T47D (cell line): Measurements from ENCODE around the gene KAT7.
A peak's percentile ranks its signal among the peaks of the same experiment; 100 is the strongest.

Source experiments
- DNase-seq, 2 experiments: peaks; one replicate each; pipeline versions ENCODE4 v3.0.0 to v3.0.0-alpha.2; 2011 to 2012; ENCODE audit warnings: low read depth in 1 of 2, low spot score in 1 of 2
- JUND ChIP-seq: IDR thresholded peaks from 2 replicates; pipeline ENCODE4 v1.6.1; 2012; ENCODE audit warnings: low read depth
- in situ Hi-C: cut with HindIII; loops from 2 replicates; pipeline ENCODE4 v1.10.0; 2016; ENCODE audit warnings: low sequenced_read_pairs, low pct_unique_long_range_greater_than_20kb

Gene KAT7

DNA sequence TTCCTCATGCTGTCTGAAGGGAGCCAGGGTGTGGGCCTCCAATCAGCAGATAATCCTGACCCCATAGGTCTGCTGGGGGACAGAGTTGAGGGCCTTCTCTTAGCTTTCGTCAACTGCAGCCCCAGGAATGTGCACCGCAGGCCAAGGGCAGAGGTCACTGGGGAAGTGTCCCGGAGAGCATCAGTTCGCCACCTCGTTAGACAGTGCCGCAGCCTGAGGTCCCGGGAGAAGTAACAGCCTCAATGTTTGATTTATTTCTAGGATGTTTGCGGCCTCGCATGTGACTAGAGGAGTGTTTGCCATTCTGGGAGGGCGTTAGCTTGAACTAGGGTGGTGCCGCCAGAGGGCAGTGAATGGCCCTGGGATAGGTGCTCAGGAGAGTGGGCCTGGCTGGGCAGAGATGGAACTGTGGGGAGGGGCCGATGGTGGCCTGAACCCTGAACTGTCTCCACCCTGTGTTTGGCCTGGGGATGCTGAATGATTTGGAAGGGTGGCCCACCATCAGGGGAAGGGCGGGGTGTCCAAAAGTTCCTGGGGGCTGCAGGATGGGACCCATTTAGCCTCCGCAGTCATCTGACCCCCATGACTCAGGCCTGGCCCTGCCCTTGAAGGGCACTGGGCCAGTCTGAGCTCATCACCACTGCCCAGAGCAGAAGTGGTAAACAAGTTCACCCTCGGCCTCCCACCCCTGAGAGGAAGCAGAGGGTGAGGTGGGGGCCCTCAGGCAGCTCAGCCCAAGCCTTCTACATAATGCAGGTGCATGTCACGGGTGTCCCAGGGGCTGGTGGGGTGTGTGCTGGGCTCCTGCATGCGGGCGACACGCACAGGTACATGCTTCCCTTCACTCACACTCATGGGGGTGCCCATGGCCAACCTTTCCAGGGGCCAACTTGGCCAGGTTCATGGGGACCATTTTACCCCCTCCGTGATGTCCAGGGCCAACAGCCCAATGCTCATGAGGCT, 71.8 kb downstream of the KAT7 start:
- TF ChIP-seq JUND: no peak
- in situ Hi-C loops: no loop called here
- peak in 1 of 2 experiments; percentile 65 for DNase-seq

DNA sequence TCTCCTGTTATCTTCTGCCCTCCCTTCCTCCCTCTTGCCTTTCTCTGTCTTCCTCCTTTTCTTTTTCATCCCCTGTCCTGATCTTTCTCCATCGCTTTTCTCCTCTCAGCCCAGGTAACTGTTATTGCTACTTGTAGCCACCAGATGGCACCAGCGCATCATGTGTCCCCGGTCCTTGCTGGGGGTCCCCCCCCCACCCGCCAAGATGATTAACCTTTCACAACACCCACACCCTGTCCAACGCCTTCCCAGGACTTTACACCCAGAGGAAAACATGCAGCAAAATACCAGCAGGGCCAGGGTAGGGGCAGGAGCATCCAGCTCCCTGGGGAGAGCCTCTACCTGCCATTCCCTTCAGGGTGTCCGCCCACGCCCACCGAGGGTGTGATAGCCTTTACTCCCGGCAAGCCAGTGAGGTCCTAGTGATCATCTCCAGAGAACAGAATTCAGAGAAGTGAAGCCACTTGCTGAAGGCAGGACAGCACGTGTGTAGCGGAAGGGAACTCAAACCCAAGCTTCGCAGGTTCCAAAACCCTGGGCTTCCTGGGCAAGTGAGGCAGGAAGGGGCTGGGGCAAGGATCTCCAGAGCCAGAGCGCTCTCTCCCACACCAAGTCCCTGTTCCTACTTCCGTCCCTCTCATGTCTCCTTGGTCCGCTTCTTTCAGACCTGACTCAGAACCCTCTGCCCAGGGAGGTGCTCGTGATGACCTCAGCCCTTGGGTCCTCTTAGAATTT, 72.8 kb downstream of the KAT7 start:
- DNase-seq: peak; percentile 72 to 82
- no peak for TF ChIP-seq JUND
- in situ Hi-C loops: no loop called here

GRCh38 chr17:49862781-49863331, 74.4 kb downstream of the KAT7 start:
- in situ Hi-C loops: no loop called here
- TF ChIP-seq JUND: no peak
- DNase-seq: no peak

- TF ChIP-seq JUND: no peak
- in situ Hi-C loops: no loop called here
These were observed 77.5 kb downstream of the KAT7 start for GRCh38 chr17:49866019-49866380.

GRCh38 chr17:49866882-49867413, 78.5 kb downstream of the KAT7 start:
- no peak for TF ChIP-seq JUND
- in situ Hi-C loops: no loop called here
- no peak for DNase-seq

More at GRCh38 chr17:49866019-49866380, 77.5 kb downstream of the KAT7 start:
- DNase-seq: no peak

DNA sequence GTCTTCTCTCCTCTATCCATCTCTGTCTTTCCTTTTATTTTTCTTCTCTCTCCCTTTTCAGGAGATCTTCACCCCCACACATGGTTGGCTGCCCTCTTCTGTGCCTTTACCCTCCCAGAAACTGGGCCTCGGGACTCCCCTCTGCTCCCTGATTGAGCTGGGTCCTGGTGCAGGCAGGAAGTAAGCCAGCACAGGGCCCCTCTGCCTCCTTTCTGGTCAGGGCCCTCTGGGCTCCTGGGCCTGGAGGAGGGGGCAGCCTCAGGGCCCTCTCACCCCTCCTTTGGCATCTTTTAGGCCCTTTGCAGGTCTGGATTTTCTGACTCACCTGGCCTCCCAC, 80.5 kb downstream of the KAT7 start:
- TF ChIP-seq JUND: no peak
- in situ Hi-C loops: no loop called here
- no peak for DNase-seq

DNA sequence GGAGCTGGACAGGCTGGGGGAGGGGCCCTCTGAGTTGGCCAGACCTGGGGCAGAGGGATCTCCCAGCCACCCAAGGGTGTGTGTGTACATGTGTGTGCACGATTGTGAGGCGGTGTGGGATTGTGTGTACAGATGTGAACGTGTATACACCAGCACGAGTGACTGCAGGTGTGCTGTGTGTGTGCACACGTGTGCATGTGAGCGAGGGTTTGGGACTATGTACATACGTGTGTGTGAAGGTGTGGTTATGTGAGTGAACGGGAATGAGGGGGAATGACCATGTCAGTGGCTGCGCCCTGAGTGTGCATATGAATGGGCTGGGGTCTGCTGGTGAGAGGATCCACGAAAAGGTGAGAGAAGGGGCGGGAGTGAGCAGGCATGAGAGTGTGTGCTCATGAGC, 81.8 kb downstream of the KAT7 start:
- in situ Hi-C loops: no loop called here
- TF ChIP-seq JUND: no peak
- DNase-seq: no peak

- no peak for DNase-seq
- in situ Hi-C loops: no loop called here
- no peak for TF ChIP-seq JUND
These were observed 82.7 kb downstream of the KAT7 start for GRCh38 chr17:49871211-49871610.

- DNase-seq: no peak
- in situ Hi-C loops: no loop called here
- TF ChIP-seq JUND: no peak
These were observed 84.4 kb downstream of the KAT7 start for GRCh38 chr17:49872754-49873377.

- TF ChIP-seq JUND: no peak
- in situ Hi-C loops: no loop called here
- DNase-seq: peak in 1 of 2 experiments; percentile 64
These were observed 85.0 kb downstream of the KAT7 start for GRCh38 chr17:49873466-49873865.

GRCh38 chr17:49873926-49874325, 85.4 kb downstream of the KAT7 start:
- in situ Hi-C loops: no loop called here
- no peak for DNase-seq
- TF ChIP-seq JUND: no peak

GRCh38 chr17:49874911-49875310, 86.4 kb downstream of the KAT7 start:
- no peak for TF ChIP-seq JUND
- in situ Hi-C loops: no loop called here
- DNase-seq: no peak
